Thoracic aorta (tissue), 2 donors: ENCODE measurements around the gene KIF1B. TPM values are rescaled to one million over a fixed set of nuclear protein-coding genes. Genes with fewer than 3 reads are reported as not detected.

Experiments used
- ATAC-seq: fragments of 150-250 bp; one replicate; pipeline ENCODE4 v1.8.0; 2017; ENCODE audit warnings: low read depth; ENCODE audit not compliant: insufficient number of reproducible peaks, low FRiP score
- DNase-seq: peaks from one replicate; pipeline ENCODE4 v3.0.0-alpha.2; 2020; ENCODE audit warnings: low spot score
- H3K27ac ChIP-seq, 2 donors: fragments of 200-600 bp; sonication (generic); 1 replicate in 1 of 2; 2 replicates in 1 of 2; pipeline ENCODE4 v1.5.1; 2016; ENCODE audit warnings: mild to moderate bottlenecking in 2 of 2, moderate library complexity in 2 of 2
- H3K27me3 ChIP-seq: fragments of 200-600 bp; sonication (generic); replicated peaks from 2 replicates; pipeline ENCODE4 v1.6.0; 2016; ENCODE audit warnings: mild to moderate bottlenecking; ENCODE audit not compliant: insufficient read depth
- H3K36me3 ChIP-seq: fragments of 200-600 bp; sonication (generic); one replicate; pipeline ENCODE4 v1.5.1; 2016
- H3K4me1 ChIP-seq, 2 donors: fragments of 200-600 bp; sonication (generic); 1 replicate in 1 of 2; 2 replicates in 1 of 2; pipeline versions ENCODE4 v1.5.1 to v1.6.0; 2016; ENCODE audit warnings: low read depth in 2 of 2, mild to moderate bottlenecking in 1 of 2; ENCODE audit not compliant: control insufficient read depth in 1 of 2
- H3K4me3 ChIP-seq: fragments of 200-600 bp; sonication (generic); 2 replicates; pipeline ENCODE4 v1.5.1; 2016; ENCODE audit warnings: mild to moderate bottlenecking
- H3K9me3 ChIP-seq: fragments of 200-600 bp; sonication (generic); 2 replicates; pipeline ENCODE4 v1.5.1; 2016
- CTCF ChIP-seq: fragments of 200-600 bp; sonication (generic); IDR thresholded peaks from one replicate; pipeline ENCODE4 v1.5.1; 2019; ENCODE audit warnings: antibody characterized with exemption
- total RNA-seq, 2 donors: library from RNA; depleted of rRNA; stranded (reverse); fragments of >200 nt; gene quantifications; one replicate each; pipeline versions ENCODE4 v1.1.0 to v1.2.3, GENCODE V29; 2016

The KIF1B gene
- total RNA-seq, 2 donors from 2014 or later: 40.1 to 64.3 TPM

GRCh38 chr1:10430216-10431069, 220.1 kb downstream of the KIF1B start, which contains the start of gene CENPS:
TSS of gene CENPS (plus strand) at chr1:10430433. CDS start at chr1:10430518, 85 bp downstream.
- Histone ChIP-seq H3K36me3 (no peaks in the 10 kb centered on the region), H3K27ac (peak within 1 kb of the TSS in 1 of 2 donors; percentile 19), H3K4me3 (peak within 1 kb of the TSS; percentile 88), H3K27me3 (no peaks in the 10 kb centered on the region), H3K4me1 (peaks cover 4 to 14% of the 10 kb centered on the region in 2 donors), H3K9me3 (no peaks in the 10 kb centered on the region)
- ATAC-seq (peak; percentile 90), DNase-seq (peak; percentile 51)
- TF ChIP-seq CTCF: peak; percentile 98

Other genes starting within 250 kb of the KIF1B start
- gene RBP7, start 213.3 kb upstream of the KIF1B start, total RNA-seq: 10 to 100 TPM in 1 of 2 donors, 1 to 10 TPM in 1; 2.2 to 24.1 TPM
- gene UBE4B, start 177.6 kb upstream of the KIF1B start, total RNA-seq: 10 to 100 TPM; 55.0 to 89.2 TPM
- 10 to 100 TPM; 48.9 to 63.6 TPM for gene PGD, start 188.5 kb downstream of the KIF1B start, total RNA-seq
- gene CENPS, start 219.9 kb downstream of the KIF1B start, total RNA-seq: 10 to 100 TPM in 1 of 2 donors, 1 to 10 TPM in 1; 6.4 to 10.4 TPM
- not detected for gene CORT, start 239.5 kb downstream of the KIF1B start, total RNA-seq